Measurements from ENCODE around the gene ADAP1. TPM values are rescaled to one million over a fixed set of nuclear protein-coding genes. Genes with fewer than 3 reads are reported as not detected.

Gene ADAP1
- total and polyA plus RNA-seq, 12 donors: 2.3 to 14.9 (median 9.7) TPM

DNA sequence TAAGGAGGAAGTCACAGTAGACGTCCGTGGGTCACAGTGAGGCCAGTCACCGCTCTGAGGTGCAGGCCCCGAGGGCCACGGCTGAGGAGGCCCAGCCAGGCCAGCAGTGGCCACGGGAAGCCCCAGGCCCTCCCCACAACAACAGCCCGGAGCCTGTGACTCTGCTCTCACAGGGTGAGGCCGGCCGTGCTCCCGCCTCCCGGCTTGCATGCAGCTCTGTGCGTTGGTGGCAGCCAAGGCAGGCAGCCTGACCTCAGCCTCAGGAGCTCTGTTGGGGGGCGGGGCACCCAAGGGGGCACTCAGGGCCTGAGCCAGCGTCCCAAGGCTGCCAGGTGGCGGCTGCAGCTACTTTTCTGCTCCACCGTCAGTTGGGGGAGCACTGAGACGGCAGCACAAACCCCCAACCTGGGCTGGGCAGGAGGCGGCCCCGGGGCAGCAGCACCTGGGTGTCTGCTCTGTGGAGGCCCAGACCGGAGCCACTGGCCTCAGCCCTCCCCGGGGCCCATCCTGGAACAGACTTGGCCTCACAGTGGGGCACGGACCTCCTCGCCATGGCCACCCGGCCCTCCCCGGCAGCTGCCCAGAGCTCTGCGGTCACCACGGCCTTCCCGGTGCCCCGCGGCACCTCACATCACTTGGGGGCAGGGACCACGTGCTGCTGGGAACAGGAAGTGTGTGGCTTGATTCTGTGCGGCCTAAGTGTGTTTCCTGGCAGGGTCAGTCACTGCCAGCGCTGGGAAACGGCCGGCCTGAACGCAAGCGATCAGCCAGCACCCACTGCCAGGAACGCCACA lies 41.8 kb upstream of the ADAP1 start:
- 87 to 91% methylated on average over 38 of the region's 38 CpGs for WGBS, 2 donors
- H3K4me3 ChIP-seq: no peak overlapping the region
- H3K27me3 ChIP-seq: no peaks in the 10 kb centered on the region
- DNase-seq: no peak
- intact Hi-C loops (cut with DNase I): loop anchor here in 8 of 10 donors (2.0 to 10.0 kb wide), 5 partner anchors 69 to 179 kb away; partner anchors contain the start of gene ZFAND2A (in 1 of the 8)
- peaks cover 0 to 44% (median 12%) of the 10 kb centered on the region in 9 donors for H3K36me3 ChIP-seq
- no peak for ATAC-seq
- H3K4me1 ChIP-seq: peaks cover 0 to 18% (median 11%) of the 10 kb centered on the region in 9 donors
- H3K9me3 ChIP-seq: no peaks in the 10 kb centered on the region
- TF ChIP-seq CTCF (IDR thresholded peaks at IDR 0.05): no peak
- no peak overlapping the region for H3K27ac ChIP-seq

DNA sequence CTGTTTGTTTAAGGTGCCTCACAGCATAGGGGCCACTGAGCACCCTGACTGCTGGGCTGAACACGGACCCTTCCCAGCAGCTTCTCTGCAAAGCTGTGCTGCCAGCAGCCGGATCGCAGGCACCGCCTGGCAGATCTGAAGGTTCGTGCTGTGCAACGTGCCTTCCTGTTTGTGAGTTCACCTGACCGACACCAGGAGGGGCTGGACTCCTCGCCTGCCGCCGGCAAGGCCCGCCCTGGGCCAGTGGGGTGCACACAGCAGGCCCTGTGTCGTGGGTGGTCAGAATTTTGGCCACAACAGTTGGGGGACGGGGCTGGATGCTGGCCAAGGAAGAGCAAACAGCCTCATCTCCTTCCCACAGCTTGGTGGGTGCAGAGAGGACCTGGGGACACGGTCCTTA lies 41.1 kb upstream of the ADAP1 start:
- H3K27me3 ChIP-seq: no peaks in the 10 kb centered on the region
- no peak for TF ChIP-seq CTCF (IDR thresholded peaks at IDR 0.05)
- intact Hi-C loops (cut with DNase I): loop anchor here in 8 of 10 donors (10.0 kb wide), 4 partner anchors 139 to 179 kb away; partner anchors contain the start of gene ZFAND2A (in 1 of the 8)
- H3K27ac ChIP-seq: no peak overlapping the region
- WGBS, 2 donors: 89 to 93% methylated on average over 14 of the region's 14 CpGs
- peaks cover 0 to 21% (median 11%) of the 10 kb centered on the region in 9 donors for H3K4me1 ChIP-seq
- no peak overlapping the region for H3K4me3 ChIP-seq
- no peak for ATAC-seq
- no peaks in the 10 kb centered on the region for H3K9me3 ChIP-seq
- no peak for DNase-seq
- H3K36me3 ChIP-seq: peaks cover 0 to 44% (median 12%) of the 10 kb centered on the region in 9 donors

- Histone ChIP-seq H3K36me3 (peaks cover 0 to 42% (median 10%) of the 10 kb centered on the region in 9 donors), H3K27me3 (no peaks in the 10 kb centered on the region), H3K27ac (no peak overlapping the region), H3K4me1 (peaks cover 0 to 21% (median 11%) of the 10 kb centered on the region in 9 donors), H3K4me3 (no peak overlapping the region), H3K9me3 (no peaks in the 10 kb centered on the region)
- intact Hi-C loops (cut with DNase I): loop anchor here in 8 of 10 donors (5.0 to 10.0 kb wide), 5 partner anchors 140 to 180 kb away; partner anchors contain the start of gene ZFAND2A (in 1 of the 8)
- WGBS, 2 donors: 74 to 77% methylated on average over 28 of the region's 28 CpGs
- TF ChIP-seq CTCF (IDR thresholded peaks at IDR 0.05): no peak
- ATAC-seq (no peak), DNase-seq (no peak)
These were observed 40.3 kb upstream of the ADAP1 start for GRCh38 chr7:994592-995308.

All from heart right ventricle (tissue), 16 donors.